Fibroblast of skin of left biceps (primary cell): Measurements from ENCODE around the gene HPS5.
"Not testable (repeated sequence)": the region's sequence is repeated elsewhere in the genome, so short reads cannot be mapped to it uniquely, and the experiment has no call there.

Experiments
- DNase-seq, 2 experiments: peaks; one replicate each; pipeline ENCODE4 v3.0.0-alpha.2; 2013; ENCODE audit warnings: low read depth in 2 of 2

Gene HPS5

GRCh38 chr11:18321969-18322711 lies at the start of gene HPS5, which contains the start of gene GTF2H1:
Gene HPS5 (minus strand): TSS chr11:18322140. CDS start chr11:18317858, 4,282 bp downstream.
Gene GTF2H1 (plus strand): TSS chr11:18322567. CDS start chr11:18333075, 10,508 bp downstream.
- DNase-seq = peak; percentile 94 to 95

GRCh38 chr11:18371279-18371678 lies 49.3 kb upstream of the HPS5 start:
- DNase-seq = no peak

GRCh38 chr11:18369398-18369797 lies 47.5 kb upstream of the HPS5 start:
- no peak for DNase-seq

- no peak for DNase-seq
Measured at GRCh38 chr11:18368221-18368620, 46.3 kb upstream of the HPS5 start.

- no peak for DNase-seq
Measured at GRCh38 chr11:18367431-18367830, 45.5 kb upstream of the HPS5 start.

- no peak for DNase-seq
Measured at GRCh38 chr11:18366286-18366685, 44.3 kb upstream of the HPS5 start.

GRCh38 chr11:18365741-18366140 lies 43.8 kb upstream of the HPS5 start:
- no peak for DNase-seq

GRCh38 chr11:18364495-18365073 lies 42.6 kb upstream of the HPS5 start:
- no peak for DNase-seq

- no peak for DNase-seq
Measured at GRCh38 chr11:18361154-18361553, 39.2 kb upstream of the HPS5 start.

GRCh38 chr11:18358646-18359045 lies 36.7 kb upstream of the HPS5 start:
- DNase-seq = no peak

GRCh38 chr11:18352581-18352980 lies 30.6 kb upstream of the HPS5 start:
- DNase-seq = peak in 1 of 2 experiments; percentile 10

GRCh38 chr11:18347471-18348125 lies 25.7 kb upstream of the HPS5 start:
- peak; percentile 51 to 58 for DNase-seq

- DNase-seq = no peak
Measured at GRCh38 chr11:18332891-18333290, 11.0 kb upstream of the HPS5 start.

GRCh38 chr11:18332302-18332701 lies 10.4 kb upstream of the HPS5 start:
- DNase-seq = no peak

GRCh38 chr11:18330921-18331320 lies 9.0 kb upstream of the HPS5 start:
- DNase-seq = no peak

- no peak for DNase-seq
Measured at GRCh38 chr11:18329196-18329870, 7.4 kb upstream of the HPS5 start.

- no peak for DNase-seq
Measured at GRCh38 chr11:18324381-18324780, 2.4 kb upstream of the HPS5 start.

GRCh38 chr11:18323881-18324280 lies 1.9 kb upstream of the HPS5 start:
- not testable (repeated sequence) for DNase-seq

GRCh38 chr11:18322818-18323570 lies 1.1 kb upstream of the HPS5 start:
- DNase-seq = no peak

GRCh38 chr11:18321578-18321968 lies 367 bp downstream of the HPS5 start:
- no peak for DNase-seq

- no peak for DNase-seq
Measured at GRCh38 chr11:18320617-18321016, 1.3 kb downstream of the HPS5 start.

GRCh38 chr11:18319914-18320313 lies 2.0 kb downstream of the HPS5 start:
- DNase-seq = no peak
